ENCODE measurements around the gene CLOCK. TPM values are rescaled to one million over a fixed set of nuclear protein-coding genes. Genes with fewer than 3 reads are reported as not detected.
A peak's percentile ranks its signal among the peaks of the same experiment; 100 is the strongest.

Gene CLOCK
- total RNA-seq, 8 experiments from 2014 or later: 12.0 to 37.7 (median 17.5) TPM

GRCh38 chr4:55534306-55534705, 12.4 kb downstream of the CLOCK start:
- ATAC-seq (replicated peaks in 6 of 8): no peak

GRCh38 chr4:55530691-55531090, 16.0 kb downstream of the CLOCK start:
- no peak overlapping the region for H3K4me3 ChIP-seq
- H3K27ac ChIP-seq: no peak overlapping the region
- in situ Hi-C loops (cut with MboI; ENCODE audit: low pct_unique_long_range_greater_than_20kb in 2 of 9, low sequenced_read_pairs in 9 of 9, unreplicated experiment in 9 of 9): no loop called here
- ATAC-seq (replicated peaks in 6 of 8): no peak
- H3K4me1 ChIP-seq (replicated peaks in 1 of 2): no peaks in the 10 kb centered on the region
- 75 to 100% (median 98%) methylated on average over 2 to 4 of the region's 4 CpGs; no CpG with 5 or more reads in 2 of the 10 experiments for WGBS, 10 experiments

More at GRCh38 chr4:55534306-55534705, 12.4 kb downstream of the CLOCK start:
- Histone ChIP-seq H3K27ac (no peak overlapping the region), H3K4me1 (replicated peaks in 1 of 2) (no peaks in the 10 kb centered on the region), H3K4me3 (no peak overlapping the region)
- in situ Hi-C loops (cut with MboI; ENCODE audit: low pct_unique_long_range_greater_than_20kb in 2 of 9, low sequenced_read_pairs in 9 of 9, unreplicated experiment in 9 of 9): no loop called here

DNA sequence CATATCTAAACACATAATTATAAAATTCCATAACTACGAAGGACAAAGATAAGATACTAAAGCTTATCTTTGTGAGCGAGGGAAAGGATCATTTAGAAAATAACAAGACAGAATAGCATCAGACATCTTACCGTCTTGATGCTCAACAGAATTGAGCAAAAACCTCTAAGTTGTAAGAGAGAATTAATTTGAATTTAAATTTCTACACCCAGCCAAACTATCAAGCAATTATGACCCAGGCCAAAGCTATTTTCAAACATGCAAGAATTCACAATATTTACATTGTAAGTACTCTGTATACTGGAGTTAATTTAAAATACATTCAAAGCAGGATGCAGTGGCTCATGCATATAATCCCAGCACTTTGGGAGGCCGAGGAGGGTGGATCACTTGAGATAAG, 16.5 kb downstream of the CLOCK start:
- no peaks in the 10 kb centered on the region for H3K4me1 ChIP-seq (replicated peaks in 1 of 2)
- in situ Hi-C loops (cut with MboI; ENCODE audit: low pct_unique_long_range_greater_than_20kb in 2 of 9, low sequenced_read_pairs in 9 of 9, unreplicated experiment in 9 of 9): no loop called here
- H3K27ac ChIP-seq: no peak overlapping the region
- H3K4me3 ChIP-seq: no peak overlapping the region
- no peak for ATAC-seq (replicated peaks in 6 of 8)
- 90 to 100% (median 95%) methylated on average over 2 to 4 of the region's 4 CpGs for WGBS, 10 experiments

DNA sequence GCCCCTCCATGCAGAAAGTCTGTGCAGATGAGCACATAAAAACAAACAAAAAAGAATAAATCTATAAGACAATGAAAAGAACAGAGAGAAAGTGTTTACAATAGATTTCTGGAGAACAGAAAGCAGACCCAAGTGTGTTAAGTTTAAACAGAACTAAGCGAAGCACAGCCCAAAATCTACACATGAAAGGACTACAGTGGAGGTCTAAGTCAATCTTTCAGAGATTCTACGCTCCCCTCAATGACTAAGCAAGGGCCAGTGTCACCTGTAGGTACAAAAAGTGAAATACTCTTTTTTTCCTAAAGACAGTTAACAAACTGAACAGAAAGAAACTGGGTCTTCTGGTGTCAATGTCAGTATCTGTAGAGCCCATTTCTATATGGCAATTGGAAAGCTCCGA, 18.2 kb downstream of the CLOCK start:
- in situ Hi-C loops (cut with MboI; ENCODE audit: low pct_unique_long_range_greater_than_20kb in 2 of 9, low sequenced_read_pairs in 9 of 9, unreplicated experiment in 9 of 9): no loop called here
- no peak for ATAC-seq (replicated peaks in 6 of 8)
- 69 to 93% (median 84%) methylated on average over 2 to 3 of the region's 3 CpGs; no CpG with 5 or more reads in 2 of the 10 experiments for WGBS, 10 experiments
- Histone ChIP-seq H3K27ac (no peak overlapping the region), H3K4me1 (replicated peaks in 1 of 2) (no peaks in the 10 kb centered on the region), H3K4me3 (no peak overlapping the region)

DNA sequence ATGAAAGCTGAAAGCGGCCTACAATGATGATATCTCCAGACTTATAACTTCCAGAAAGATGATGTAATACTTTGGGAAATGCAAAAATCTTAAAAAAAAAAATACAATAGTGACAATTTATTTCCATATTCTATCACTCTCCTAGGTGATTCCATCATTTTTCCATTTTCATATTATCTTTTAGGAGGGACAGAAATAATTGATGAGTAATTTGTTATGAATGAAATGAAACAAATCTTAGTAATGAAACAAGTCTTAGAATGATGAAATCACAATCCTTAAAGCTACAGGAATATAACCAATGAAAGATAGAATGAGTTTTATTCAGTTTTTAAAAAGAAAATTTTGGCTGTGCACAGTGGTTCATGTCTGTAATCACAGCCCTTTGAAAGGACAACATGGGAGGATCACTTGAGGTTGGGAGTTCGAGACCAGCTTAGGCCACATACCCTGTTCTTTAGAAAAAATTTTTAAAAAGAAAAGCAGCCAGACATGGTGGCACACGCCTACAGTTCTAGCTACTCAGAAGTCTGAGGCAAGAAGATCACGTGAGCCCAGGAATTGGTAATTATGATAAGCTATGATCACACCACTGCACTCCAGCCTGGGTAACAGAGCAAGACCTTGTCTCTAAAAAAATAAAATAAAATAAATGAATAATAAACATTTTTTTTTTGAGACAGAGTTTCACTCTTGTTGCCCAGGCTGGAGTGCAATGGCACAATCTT, 21.7 kb downstream of the CLOCK start:
- H3K27ac ChIP-seq: no peak overlapping the region
- no peak overlapping the region for H3K4me3 ChIP-seq
- ATAC-seq (replicated peaks in 6 of 8): peak in 4 of 8 experiments; percentile 15 to 88 (median 34)
- WGBS, 10 experiments: 26 to 100% (median 89%) methylated on average over 1 to 4 of the region's 4 CpGs
- in situ Hi-C loops (cut with MboI; ENCODE audit: low pct_unique_long_range_greater_than_20kb in 2 of 9, low sequenced_read_pairs in 9 of 9, unreplicated experiment in 9 of 9): no loop called here
- no peaks in the 10 kb centered on the region for H3K4me1 ChIP-seq (replicated peaks in 1 of 2)

DNA sequence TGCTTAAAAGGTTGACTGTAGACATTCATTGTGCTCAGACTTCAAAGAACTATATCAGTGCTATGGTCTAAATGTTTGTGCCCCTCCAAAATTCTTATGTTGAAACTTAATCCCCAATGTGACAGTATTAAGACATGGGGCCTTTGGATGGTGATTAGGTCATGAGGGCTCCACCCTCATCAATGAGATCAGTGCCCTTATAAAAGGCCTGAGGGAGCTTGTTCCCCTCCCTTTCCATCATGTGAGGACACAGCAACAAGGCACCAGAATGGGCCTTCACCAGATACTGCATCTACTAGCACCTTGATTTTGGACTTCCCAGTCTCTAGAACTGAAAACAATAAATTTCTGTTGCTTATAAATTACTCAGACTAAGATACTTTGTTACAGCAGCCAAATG, 28.3 kb downstream of the CLOCK start:
- Histone ChIP-seq H3K4me3 (no peak overlapping the region), H3K4me1 (replicated peaks in 1 of 2) (no peaks in the 10 kb centered on the region), H3K27ac (no peak overlapping the region)
- peak in 2 of 8 experiments; percentile 63 to 67 for ATAC-seq (replicated peaks in 6 of 8)
- in situ Hi-C loops (cut with MboI; ENCODE audit: low pct_unique_long_range_greater_than_20kb in 2 of 9, low sequenced_read_pairs in 9 of 9, unreplicated experiment in 9 of 9): no loop called here

GRCh38 chr4:55517526-55518229, 29.0 kb downstream of the CLOCK start:
- Histone ChIP-seq H3K4me3 (no peak overlapping the region), H3K4me1 (replicated peaks in 1 of 2) (no peaks in the 10 kb centered on the region), H3K27ac (no peak overlapping the region)
- ATAC-seq (replicated peaks in 6 of 8): no peak
- in situ Hi-C loops (cut with MboI; ENCODE audit: low pct_unique_long_range_greater_than_20kb in 2 of 9, low sequenced_read_pairs in 9 of 9, unreplicated experiment in 9 of 9): no loop called here
- 80 to 100% (median 100%) methylated on average over 1 to 2 of the region's 2 CpGs; no CpG with 5 or more reads in 4 of the 10 experiments for WGBS, 10 experiments

- in situ Hi-C loops (cut with MboI; ENCODE audit: low pct_unique_long_range_greater_than_20kb in 2 of 9, low sequenced_read_pairs in 9 of 9, unreplicated experiment in 9 of 9): no loop called here
- Histone ChIP-seq H3K27ac (no peak overlapping the region), H3K4me1 (replicated peaks in 1 of 2) (no peaks in the 10 kb centered on the region), H3K4me3 (no peak overlapping the region)
- WGBS, 10 experiments: 80 to 100% (median 100%) methylated on average over 1 of the region's 1 CpG; no CpG with 5 or more reads in 2 of the 10 experiments
- no peak for ATAC-seq (replicated peaks in 6 of 8)
Observed at GRCh38 chr4:55512922-55513571, 33.7 kb downstream of the CLOCK start.

DNA sequence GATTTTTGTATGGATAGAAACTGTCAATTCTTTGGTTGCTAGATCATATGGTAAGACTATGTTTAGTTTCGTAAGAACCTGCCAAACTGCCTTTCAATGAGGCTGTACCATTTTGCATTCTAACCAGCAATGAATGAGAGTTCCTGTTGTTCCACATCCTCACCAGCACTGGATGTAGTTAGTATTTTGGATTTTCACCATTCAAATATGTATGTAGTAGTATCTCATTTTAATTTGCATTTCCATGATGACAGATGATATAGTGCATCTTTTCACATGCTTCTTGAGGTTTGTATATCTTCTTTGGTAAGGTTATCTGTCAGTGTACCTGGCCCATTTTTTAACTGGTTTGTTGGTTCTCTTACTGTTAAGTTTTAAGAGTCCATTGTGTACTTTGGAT, 34.6 kb downstream of the CLOCK start:
- Histone ChIP-seq H3K4me1 (replicated peaks in 1 of 2) (no peaks in the 10 kb centered on the region), H3K4me3 (no peak overlapping the region), H3K27ac (no peak overlapping the region)
- no peak for ATAC-seq (replicated peaks in 6 of 8)
- 80 to 100% (median 100%) methylated on average over 1 of the region's 1 CpG; no CpG with 5 or more reads in 2 of the 10 experiments for WGBS, 10 experiments
- in situ Hi-C loops (cut with MboI; ENCODE audit: low pct_unique_long_range_greater_than_20kb in 2 of 9, low sequenced_read_pairs in 9 of 9, unreplicated experiment in 9 of 9): no loop called here

- in situ Hi-C loops (cut with MboI; ENCODE audit: low pct_unique_long_range_greater_than_20kb in 2 of 9, low sequenced_read_pairs in 9 of 9, unreplicated experiment in 9 of 9): no loop called here
- no peak for ATAC-seq (replicated peaks in 6 of 8)
- H3K27ac ChIP-seq: no peak overlapping the region
- no peaks in the 10 kb centered on the region for H3K4me1 ChIP-seq (replicated peaks in 1 of 2)
- H3K4me3 ChIP-seq: no peak overlapping the region
Observed at GRCh38 chr4:55510685-55511084, 36.0 kb downstream of the CLOCK start.

DNA sequence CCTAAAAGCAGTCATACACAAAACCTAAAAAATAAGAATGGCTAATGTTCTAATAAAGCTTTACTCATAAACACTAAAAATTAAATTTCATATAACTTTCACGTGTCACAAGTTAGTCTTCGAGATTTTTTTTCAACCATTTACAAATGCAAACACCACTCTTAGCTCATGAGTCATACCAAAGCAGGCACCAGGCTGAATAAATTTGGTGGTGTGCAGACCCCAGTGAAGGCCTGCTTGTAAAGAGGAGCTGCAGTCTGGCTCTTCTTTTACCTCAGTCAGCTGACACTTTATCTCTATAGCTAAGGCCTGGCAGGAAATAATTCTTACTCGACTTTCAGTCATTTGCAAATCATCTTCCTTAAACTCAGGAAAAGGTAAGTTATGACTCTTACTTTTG, 37.4 kb downstream of the CLOCK start:
- ATAC-seq (replicated peaks in 6 of 8): peak in 2 of 8 experiments; percentile 41 to 80
- no peak overlapping the region for H3K4me3 ChIP-seq
- in situ Hi-C loops (cut with MboI; ENCODE audit: low pct_unique_long_range_greater_than_20kb in 2 of 9, low sequenced_read_pairs in 9 of 9, unreplicated experiment in 9 of 9): no loop called here
- H3K27ac ChIP-seq: no peak overlapping the region
- no peaks in the 10 kb centered on the region for H3K4me1 ChIP-seq (replicated peaks in 1 of 2)
- 15 to 100% (median 60%) methylated on average over 1 to 3 of the region's 3 CpGs; no CpG with 5 or more reads in 2 of the 10 experiments for WGBS, 10 experiments

DNA sequence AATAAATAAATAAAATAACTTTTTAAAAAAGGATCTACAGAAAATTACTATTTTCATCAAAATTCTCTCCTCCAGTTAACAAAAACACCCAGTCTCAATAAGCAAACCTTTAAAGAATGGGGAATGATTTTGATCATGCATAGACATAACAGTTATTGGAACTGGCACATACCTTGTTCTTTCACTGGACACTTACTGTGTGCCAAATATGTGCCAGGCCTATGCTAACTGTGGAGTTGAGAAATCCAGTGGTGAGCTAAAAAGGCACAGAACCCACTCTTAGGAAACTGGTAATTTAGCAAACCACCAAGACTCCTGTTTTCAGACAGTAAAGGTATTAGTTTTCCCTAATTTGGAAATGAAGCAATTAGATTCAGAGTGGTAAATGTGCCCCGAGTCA, 39.1 kb downstream of the CLOCK start:
- H3K4me1 ChIP-seq (replicated peaks in 1 of 2): no peaks in the 10 kb centered on the region
- no peak overlapping the region for H3K4me3 ChIP-seq
- WGBS, 10 experiments: 83 to 100% (median 86%) methylated on average over 1 of the region's 1 CpG; no CpG with 5 or more reads in 5 of the 10 experiments
- no peak overlapping the region for H3K27ac ChIP-seq
- in situ Hi-C loops (cut with MboI; ENCODE audit: low pct_unique_long_range_greater_than_20kb in 2 of 9, low sequenced_read_pairs in 9 of 9, unreplicated experiment in 9 of 9): no loop called here
- no peak for ATAC-seq (replicated peaks in 6 of 8)

DNA sequence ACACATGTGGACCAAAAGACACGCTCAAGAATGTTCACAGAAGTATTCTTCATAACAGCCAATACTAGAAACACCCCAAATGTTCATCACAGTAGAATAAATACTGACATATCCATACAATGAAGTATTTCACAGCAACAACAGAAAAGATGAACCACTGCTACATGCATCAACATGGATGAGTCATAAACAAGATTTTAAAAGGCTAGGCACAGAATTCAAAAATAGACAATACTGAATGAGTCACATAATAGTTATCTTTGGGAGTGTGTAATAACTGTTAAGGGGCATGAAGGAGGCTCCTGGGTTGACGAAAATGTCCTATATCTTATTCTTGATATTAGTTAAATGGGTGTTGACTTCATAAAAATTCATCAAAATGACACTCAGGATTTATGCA, 43.5 kb downstream of the CLOCK start:
- H3K4me3 ChIP-seq: no peak overlapping the region
- peak in 6 of 8 experiments; percentile 24 to 99 (median 74) for ATAC-seq (replicated peaks in 6 of 8)
- 50 to 100% (median 79%) methylated on average over 1 to 2 of the region's 2 CpGs; no CpG with 5 or more reads in 4 of the 10 experiments for WGBS, 10 experiments
- in situ Hi-C loops (cut with MboI; ENCODE audit: low pct_unique_long_range_greater_than_20kb in 2 of 9, low sequenced_read_pairs in 9 of 9, unreplicated experiment in 9 of 9): no loop called here
- H3K27ac ChIP-seq: no peak overlapping the region
- H3K4me1 ChIP-seq (replicated peaks in 1 of 2): no peaks in the 10 kb centered on the region
